Fibroblast of skin of right quadriceps (primary cell): ENCODE results near the gene STX7.
"Not testable (repeated sequence)": the region's sequence is repeated elsewhere in the genome, so short reads cannot be mapped to it uniquely, and the experiment has no call there.

Source experiments
- DNase-seq: peaks from one replicate; pipeline ENCODE4 v3.0.0-alpha.2; 2013

Gene STX7

GRCh38 chr6:132512638-132513632 lies at the start of gene STX7:
TSS of gene STX7 (minus strand) at chr6:132513116. CDS start at chr6:132503530, 9,586 bp downstream.
- DNase-seq, result peak; percentile 86

- DNase-seq, result not testable (repeated sequence)
These were observed 47.2 kb upstream of the STX7 start for GRCh38 chr6:132560087-132560486.

- no peak for DNase-seq
These were observed 39.5 kb upstream of the STX7 start, which contains the start of gene TAAR8 for GRCh38 chr6:132552372-132552771. TSS of gene TAAR8 (plus strand) at chr6:132552672. CDS start at chr6:132552693, 21 bp downstream.

GRCh38 chr6:132551214-132551613 lies 38.3 kb upstream of the STX7 start:
- no peak for DNase-seq

GRCh38 chr6:132548746-132549463 lies 36.0 kb upstream of the STX7 start:
- DNase-seq, result no peak

- DNase-seq, result no peak
These were observed 31.9 kb upstream of the STX7 start for GRCh38 chr6:132544826-132545225.

- DNase-seq, result no peak
These were observed 25.1 kb upstream of the STX7 start, which contains the start of gene TAAR9 for GRCh38 chr6:132537977-132538376. TSS of gene TAAR9 (plus strand) at chr6:132538277. CDS start at chr6:132538290, 13 bp downstream.

GRCh38 chr6:132537145-132537544 lies 24.2 kb upstream of the STX7 start:
- DNase-seq, result no peak

GRCh38 chr6:132534546-132534945 lies 21.6 kb upstream of the STX7 start:
- DNase-seq, result not testable (repeated sequence)

- DNase-seq, result peak; percentile 55
These were observed 17.5 kb upstream of the STX7 start for GRCh38 chr6:132530293-132530974.

- DNase-seq, result peak; percentile 46
These were observed 14.9 kb upstream of the STX7 start for GRCh38 chr6:132527791-132528190.

GRCh38 chr6:132526461-132526860 lies 13.5 kb upstream of the STX7 start:
- DNase-seq, result no peak

- no peak for DNase-seq
These were observed 12.9 kb upstream of the STX7 start for GRCh38 chr6:132525866-132526265.

- no peak for DNase-seq
These were observed 11.7 kb upstream of the STX7 start for GRCh38 chr6:132524646-132525045.

GRCh38 chr6:132520953-132521352 lies 8.0 kb upstream of the STX7 start:
- peak; percentile 41 for DNase-seq

- no peak for DNase-seq
These were observed 2.5 kb upstream of the STX7 start for GRCh38 chr6:132515386-132515785.

- peak; percentile 11 for DNase-seq
These were observed 1.1 kb upstream of the STX7 start for GRCh38 chr6:132513831-132514545.

- no peak for DNase-seq
These were observed 626 bp downstream of the STX7 start for GRCh38 chr6:132512342-132512637.

- DNase-seq, result no peak
These were observed 1.1 kb downstream of the STX7 start for GRCh38 chr6:132511831-132512220.

GRCh38 chr6:132511210-132511830 lies 1.6 kb downstream of the STX7 start:
- DNase-seq, result no peak

- DNase-seq, result no peak
These were observed 5.8 kb downstream of the STX7 start for GRCh38 chr6:132506869-132507808.
